GM10266 (cell line): ENCODE data around the gene PTPRU.
"Not testable (repeated sequence)": the region's sequence is repeated elsewhere in the genome, so short reads cannot be mapped to it uniquely, and the experiment has no call there.

Experiments used
- DNase-seq: peaks from one replicate; pipeline ENCODE4 v3.0.0; 2012; ENCODE audit errors: extremely low spot score
- TF ChIP-seq, protein P1 (sequence below): IDR thresholded peaks from 2 replicates; pipeline ENCODE4 v1.5.1; 2012; ENCODE audit warnings: mild to moderate bottlenecking, low read depth; ENCODE audit not compliant: control insufficient read depth, insufficient read depth; ENCODE audit errors: missing control alignments

PTPRU gene

DNA sequence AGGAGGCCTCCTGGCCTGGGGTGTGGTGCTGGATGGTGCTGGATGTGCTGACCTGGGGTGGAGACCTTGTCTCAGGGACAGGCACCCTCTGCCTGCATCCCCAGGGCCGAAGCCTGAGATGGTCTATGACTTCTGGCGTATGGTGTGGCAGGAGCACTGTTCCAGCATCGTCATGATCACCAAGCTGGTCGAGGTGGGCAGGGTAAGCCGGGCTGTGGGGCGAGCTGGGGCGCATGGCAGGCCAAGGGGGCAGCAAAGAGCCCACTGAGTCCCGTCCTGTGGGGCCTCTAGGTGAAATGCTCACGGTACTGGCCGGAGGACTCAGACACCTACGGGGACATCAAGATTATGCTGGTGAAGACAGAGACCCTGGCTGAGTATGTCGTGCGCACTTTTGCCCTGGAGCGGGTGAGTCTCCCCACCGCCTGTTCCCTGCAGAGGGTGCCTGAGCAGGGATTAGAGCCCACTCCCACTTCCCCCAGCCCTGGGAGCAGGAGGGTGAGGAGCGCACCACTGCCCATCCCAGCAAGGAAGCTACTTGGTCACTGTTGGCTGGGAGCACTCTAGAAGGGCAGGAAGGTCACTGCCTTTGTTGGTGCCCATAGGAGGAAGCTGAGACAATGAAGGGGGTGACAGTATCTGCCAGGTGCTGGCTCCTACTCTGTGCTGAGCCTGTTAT lies 75.2 kb downstream of the PTPRU start:
- TF ChIP-seq, protein P1, sequence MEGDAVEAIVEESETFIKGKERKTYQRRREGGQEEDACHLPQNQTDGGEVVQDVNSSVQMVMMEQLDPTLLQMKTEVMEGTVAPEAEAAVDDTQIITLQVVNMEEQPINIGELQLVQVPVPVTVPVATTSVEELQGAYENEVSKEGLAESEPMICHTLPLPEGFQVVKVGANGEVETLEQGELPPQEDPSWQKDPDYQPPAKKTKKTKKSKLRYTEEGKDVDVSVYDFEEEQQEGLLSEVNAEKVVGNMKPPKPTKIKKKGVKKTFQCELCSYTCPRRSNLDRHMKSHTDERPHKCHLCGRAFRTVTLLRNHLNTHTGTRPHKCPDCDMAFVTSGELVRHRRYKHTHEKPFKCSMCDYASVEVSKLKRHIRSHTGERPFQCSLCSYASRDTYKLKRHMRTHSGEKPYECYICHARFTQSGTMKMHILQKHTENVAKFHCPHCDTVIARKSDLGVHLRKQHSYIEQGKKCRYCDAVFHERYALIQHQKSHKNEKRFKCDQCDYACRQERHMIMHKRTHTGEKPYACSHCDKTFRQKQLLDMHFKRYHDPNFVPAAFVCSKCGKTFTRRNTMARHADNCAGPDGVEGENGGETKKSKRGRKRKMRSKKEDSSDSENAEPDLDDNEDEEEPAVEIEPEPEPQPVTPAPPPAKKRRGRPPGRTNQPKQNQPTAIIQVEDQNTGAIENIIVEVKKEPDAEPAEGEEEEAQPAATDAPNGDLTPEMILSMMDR, result no peak
- no peak for DNase-seq

DNA sequence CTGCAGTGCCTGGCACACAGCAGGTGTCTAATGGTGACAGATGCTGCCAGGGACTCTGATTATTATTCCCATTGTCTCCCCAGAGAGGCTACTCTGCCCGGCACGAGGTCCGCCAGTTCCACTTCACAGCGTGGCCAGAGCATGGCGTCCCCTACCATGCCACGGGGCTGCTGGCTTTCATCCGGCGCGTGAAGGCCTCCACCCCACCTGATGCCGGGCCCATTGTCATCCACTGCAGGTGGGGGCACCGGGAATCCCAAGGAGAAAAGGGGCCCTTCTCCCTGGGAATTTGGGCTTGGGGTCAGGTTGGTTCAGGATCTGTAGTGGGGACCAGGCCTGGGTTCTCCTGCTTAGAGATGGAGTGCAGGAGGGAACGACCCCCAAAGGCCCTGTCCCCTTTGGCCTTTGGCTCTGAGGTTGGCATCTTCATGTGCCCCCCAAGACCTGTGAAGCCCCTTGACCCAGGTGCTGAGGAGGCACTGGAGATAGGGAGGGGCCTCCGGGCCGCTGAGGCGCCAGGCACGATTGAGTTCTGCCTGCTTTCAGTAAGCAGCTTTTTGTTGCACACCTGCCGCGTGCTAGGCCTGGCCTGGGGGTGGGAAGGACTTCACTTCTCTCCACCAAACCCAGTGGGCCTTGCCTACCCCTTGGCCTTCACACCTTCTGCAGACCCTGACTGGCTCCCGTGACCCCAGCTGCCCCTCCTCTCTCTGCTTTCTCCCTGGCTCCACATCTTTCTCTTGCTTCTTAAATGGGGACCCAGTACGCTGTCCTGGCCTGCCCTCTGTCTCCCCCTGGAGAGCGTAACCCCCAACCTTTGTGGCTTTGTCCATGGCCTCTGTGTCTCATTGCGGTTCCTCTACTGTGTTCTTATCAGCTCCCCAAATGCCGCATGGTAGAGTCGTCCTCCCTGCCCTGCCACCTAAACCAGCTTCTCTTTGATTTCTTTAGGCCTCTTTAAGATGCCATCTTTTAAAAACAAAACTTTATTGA lies 76.4 kb downstream of the PTPRU start:
- TF ChIP-seq, protein P1, result no peak
- DNase-seq, result no peak

DNA sequence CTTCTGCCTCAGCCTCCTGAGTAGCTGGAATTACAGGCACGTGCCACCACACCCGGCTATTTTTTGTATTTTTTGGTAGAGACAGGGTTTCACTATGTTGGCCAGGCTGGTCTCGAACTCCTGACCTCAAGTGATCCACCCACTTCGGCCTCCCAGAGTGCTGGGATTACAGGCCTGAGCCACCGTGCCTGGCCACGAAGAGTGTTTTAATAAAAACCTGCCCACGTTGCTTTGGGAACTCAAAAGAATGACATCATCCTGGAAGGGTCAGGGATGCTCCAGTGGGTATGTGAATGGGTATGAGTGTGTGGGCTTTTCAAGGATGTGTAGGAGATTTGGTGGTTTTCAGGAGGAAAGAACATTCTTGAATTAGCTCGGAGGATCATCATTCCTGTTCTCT lies 78.4 kb downstream of the PTPRU start:
- not testable (repeated sequence) for DNase-seq

DNA sequence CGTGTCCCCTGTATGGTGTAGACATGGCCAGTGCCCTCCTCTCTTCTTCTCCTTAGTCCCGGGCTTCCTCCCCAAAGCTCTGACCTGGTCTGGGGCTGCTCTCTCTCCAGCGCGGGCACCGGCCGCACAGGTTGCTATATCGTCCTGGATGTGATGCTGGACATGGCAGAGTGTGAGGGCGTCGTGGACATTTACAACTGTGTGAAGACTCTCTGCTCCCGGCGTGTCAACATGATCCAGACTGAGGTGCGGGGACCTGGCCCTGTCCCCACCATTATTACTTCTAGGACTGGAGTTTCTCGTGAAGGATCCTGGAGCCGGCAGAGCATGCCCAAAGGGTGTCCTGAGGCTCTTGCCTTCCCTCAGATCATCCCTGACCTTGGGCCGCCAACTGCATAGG lies 78.9 kb downstream of the PTPRU start:
- no peak for DNase-seq
- TF ChIP-seq, protein P1, result no peak

DNA sequence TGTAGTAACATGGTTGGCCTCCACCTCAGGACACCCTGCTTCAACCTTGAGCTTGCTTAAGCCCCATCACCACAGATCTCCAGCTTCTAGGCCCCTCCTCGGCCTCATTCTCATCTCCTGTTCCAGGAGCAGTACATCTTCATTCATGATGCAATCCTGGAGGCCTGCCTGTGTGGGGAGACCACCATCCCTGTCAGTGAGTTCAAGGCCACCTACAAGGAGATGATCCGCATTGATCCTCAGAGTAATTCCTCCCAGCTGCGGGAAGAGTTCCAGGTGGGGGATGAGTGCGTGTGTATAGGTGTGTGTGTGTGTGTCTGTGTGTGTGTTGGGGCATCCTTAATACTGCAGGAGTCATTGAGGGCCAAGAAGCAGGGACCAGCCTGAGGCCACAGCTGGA lies 79.6 kb downstream of the PTPRU start:
- TF ChIP-seq, protein P1, result no peak
- DNase-seq, result no peak

DNA sequence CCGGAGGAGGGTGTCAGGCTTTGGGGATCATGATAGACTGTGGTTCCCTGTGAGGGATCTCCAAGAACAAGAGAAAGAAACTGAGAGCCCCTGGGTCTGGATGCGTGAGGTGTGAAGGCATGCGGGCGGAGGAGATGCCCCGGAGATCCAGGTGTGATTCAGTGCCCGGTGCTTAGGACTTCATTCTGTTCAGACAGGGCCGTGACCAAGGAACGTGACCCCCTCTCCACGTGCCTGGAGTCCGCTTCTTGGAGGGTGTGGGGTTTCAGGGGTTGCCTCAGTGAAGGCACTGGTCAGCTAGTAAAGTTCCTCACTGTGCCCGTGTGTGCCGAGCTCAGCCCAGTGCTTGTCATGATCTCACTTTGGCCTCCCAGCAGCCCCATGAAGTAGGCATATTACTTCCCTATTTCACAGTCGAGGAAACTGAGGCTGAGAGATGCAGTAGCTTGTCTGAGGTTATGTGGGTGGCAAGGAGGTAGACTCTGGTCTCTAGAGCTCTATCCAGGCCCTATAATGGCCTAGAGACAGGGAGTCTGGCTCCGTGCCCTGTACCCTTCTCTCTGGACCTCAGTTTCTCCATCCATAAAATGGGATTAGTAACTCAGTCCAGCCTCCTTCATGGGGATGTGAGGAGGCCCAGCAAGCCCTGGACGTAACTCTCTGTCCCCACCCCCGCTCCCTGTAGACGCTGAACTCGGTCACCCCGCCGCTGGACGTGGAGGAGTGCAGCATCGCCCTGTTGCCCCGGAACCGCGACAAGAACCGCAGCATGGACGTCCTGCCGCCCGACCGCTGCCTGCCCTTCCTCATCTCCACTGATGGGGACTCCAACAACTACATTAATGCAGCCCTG lies 81.0 kb downstream of the PTPRU start:
- TF ChIP-seq, protein P1, result no peak
- DNase-seq, result no peak

DNA sequence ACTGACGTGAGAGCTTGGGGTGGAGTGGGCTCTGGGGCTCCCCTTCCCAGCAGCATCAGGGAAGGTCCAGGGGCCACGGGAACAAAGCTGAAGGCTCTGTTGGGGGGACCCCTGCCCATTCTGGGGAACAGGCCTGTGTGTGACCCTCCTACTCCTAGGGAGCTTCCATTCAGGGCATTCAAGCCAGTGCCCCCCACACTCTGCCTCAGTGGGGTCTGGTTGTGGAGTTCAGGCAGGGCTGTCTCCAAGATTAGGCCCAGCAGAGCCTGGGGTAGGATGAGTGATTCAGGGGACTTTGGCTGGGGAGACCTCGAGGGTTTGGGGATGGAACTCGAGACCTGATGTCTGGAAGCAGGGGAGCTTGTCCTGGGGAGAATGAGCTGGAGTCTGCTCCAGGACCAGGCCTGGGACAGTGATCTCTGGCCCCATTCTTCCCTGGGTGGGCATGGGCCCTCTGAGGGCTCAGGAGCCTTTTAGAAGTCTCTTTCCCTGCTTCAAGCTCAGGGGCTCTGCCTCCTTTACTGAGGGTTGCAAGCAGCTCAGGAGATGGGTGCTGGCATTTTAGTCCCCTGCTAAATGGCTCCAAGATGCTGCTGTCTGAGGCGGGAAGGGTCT lies 81.7 kb downstream of the PTPRU start:
- TF ChIP-seq, protein P1, result no peak
- DNase-seq, result no peak
